SK-N-MC (cell line): Measurements from ENCODE around the gene CAMK2B.

Experiments
- EZH2 ChIP-seq: fragments of 200-600 bp; sonication (generic); IDR thresholded peaks from one replicate; pipeline ENCODE4 v1.6.1; 2017; ENCODE audit warnings: antibody characterized with exemption
- FOXP2 ChIP-seq: optimal IDR thresholded peaks from 2 replicates; pipeline ENCODE3; 2011; ENCODE audit warnings: mild to moderate bottlenecking, moderate library complexity; ENCODE audit not compliant: insufficient read depth; ENCODE audit errors: extremely low read length, control extremely low read depth
- POLR2AphosphoS5 ChIP-seq: IDR thresholded peaks from 2 replicates; pipeline ENCODE4 v1.6.1; 2012; ENCODE audit warnings: mild to moderate bottlenecking, low read depth, low read length, borderline replicate concordance

GRCh38 chr7:44228571-44229350, 96.6 kb downstream of the CAMK2B start:
- no peak for TF ChIP-seq EZH2
- TF ChIP-seq POLR2AphosphoS5 = no peak
- TF ChIP-seq FOXP2 = no peak
